IPS-NIHi11 (cell line): Measurements from ENCODE around the gene MYBPHL.
A peak's percentile ranks its signal among the peaks of the same experiment; 100 is the strongest.
"Not testable (repeated sequence)": the region's sequence is repeated elsewhere in the genome, so short reads cannot be mapped to it uniquely, and the experiment has no call there.

Experiments
- DNase-seq: peaks from one replicate; pipeline ENCODE4 v3.0.0; 2012; ENCODE audit warnings: mixed read lengths, low spot score

Gene MYBPHL

DNA sequence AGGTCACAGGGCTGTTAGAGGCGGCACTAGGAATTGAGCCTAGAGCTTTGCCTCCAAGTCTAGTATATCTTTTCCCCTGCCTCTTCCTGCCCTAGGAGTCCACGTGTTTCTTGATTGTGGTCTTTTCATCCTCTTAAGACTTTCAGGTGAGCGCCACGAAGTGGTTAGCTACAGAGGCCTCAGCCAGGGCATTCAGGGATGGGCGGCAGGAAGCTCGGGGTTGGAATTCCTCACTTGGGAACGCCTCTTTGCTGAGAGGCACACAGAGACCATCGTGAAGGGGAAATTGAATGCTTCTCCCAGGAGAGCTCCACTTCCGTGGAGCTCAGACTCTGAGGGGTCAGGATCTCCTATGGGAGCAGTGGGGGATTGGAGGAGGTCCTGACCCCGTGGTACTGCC lies 820 bp downstream of the MYBPHL start:
- not testable (repeated sequence) for DNase-seq

DNA sequence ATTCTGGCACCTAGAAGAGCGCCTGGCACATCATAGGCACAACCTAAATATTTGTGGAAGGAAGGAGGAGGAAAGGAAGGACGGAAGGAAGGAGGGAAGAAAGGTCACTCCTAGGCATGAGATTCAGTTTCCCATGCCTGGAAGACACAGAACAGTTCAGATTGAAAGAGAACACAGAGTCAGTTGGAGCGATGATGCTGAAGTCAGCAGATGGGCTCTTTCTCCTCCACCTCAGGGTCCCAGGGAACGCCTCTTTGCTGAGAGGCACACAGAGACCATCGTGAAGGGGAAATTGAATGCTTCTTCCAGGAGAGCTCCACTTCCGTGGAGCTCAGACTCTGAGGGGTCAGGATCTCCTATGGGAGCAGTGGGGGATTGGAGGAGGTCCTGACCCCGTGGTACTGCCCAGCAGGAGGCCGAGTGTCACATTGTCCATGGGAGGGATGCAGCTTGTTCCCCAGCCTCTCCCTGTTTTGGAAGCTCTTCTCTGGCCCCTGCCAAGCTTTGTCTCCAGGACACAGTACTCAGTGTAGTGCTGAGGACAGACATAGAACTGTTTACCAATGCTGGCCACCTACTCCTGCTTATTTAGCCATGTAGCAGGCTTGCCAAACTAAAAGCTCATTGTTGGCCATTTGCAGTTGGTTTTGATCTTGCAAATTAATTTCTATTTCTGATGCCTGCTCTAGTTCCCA lies 2.4 kb downstream of the MYBPHL start:
- no peak for DNase-seq

DNA sequence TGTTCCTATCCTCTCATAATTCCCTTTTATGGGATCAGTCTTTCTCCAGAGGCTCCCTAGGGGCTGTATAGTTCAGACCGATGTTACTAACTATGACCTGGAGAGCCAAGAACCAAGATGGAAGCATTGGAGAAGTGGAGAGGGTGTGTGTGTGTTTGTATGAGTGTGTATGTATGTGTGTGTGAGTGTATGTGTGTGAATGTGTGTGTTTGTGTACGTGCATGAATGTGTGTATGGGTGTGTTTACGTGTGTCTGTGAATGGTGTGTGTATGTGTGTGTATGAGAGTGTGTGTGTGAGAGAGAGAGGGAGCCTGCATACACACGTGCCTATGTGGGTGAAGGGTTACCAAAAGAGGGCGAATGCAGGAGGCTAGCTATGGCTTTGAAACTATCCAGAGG lies 4.9 kb downstream of the MYBPHL start:
- no peak for DNase-seq

DNA sequence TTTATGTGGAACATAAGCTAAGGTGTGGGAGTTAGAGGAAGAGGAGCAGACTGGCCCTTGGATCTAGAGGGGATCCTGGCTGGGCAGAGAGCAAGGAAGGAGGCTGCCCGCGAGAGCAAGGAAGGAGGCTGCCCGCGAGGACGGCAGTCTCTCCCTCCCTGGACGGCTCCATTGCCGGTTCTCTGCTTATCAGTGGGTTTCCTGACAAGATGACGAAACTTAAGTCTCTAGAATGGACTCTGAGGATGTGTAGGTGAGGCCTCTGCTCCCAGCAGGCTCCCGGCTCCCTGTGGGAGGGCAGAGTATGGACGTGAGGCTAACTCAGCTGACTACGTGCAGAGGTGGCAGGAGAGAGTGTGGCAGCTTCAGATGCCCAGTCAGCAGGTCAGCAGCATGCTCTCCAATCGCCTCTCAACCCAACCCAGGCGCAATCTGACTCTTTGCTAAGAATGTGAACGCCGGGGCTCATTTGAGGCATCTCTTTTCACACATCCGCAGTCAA lies 6.1 kb downstream of the MYBPHL start:
- no peak for DNase-seq

DNA sequence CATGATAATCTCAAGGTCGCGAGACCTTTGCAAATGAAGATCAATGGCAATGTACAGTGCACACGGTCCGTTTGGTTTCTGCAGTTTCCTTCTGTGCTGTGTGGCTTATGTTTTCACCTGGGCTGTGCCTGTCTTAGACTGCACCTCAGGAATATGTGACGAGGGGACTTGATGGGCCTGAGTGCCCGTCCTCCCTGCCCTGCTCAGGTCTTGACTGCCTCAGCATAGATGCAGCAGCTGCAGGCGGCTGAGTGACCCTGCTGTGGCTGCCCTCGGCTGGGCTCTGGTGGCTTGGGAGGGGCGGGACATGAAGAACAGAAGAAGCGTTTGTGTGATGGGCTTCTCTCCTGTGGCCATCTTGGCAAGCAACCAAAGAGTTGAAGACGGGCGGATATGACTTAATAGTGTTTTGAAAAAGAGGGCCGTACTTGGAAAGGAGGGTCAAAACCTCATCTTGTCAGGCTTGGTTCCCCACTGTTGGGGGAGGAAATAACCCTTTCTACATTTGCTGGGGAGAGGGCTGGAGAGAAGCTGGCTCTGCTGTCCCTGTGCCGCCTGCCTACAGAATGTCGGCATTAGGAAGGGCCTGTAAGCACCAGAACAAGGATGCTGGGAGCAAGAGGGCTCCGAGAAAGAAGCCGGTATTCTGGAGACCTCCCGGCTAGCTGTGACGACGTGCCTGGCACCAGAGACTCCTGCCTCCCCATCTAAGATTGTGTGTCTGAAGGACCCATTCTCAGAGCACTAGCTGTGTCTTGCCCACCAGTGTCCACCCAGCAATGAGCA lies 7.1 kb downstream of the MYBPHL start:
- DNase-seq: no peak

DNA sequence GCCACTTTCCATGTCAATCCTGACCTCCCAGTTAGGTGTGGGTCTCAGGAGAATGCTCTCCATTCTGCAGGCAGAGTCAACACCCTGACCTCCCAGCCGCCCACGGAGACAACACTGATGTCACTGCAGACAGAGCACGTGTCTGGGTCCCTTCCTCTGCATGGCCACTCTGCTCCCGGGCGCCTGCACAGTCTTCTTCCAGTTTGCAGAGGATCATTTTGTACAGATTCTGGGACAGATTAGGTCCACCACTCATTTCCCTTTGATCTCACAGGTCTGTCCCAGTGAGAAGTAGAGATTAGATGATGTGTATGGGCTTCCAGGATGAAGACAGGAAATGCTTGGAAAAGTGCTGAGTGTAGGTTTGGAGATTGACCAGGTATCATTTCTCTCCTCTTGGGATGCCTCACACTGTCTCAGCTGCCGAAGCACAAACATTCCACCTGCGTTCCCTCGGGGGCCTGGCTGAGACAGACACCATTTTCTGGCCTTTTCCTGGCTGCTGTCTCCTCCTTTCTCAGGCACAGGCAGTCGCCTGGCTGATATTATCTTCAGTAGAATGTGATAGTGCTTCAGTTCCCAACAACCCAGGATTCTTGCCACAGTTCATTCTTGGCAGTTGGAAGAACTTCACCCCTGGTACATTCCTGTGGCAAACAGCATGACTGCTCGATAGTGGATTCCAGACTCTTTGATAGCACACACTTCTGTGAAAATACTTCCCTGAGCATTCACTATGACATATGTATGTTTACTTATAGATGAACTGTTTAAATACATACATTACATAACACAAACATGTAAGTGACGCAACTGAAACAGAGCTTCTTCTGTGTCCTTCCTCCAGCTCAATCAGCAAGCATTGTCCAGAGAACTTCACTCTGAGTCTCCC lies 7.9 kb downstream of the MYBPHL start:
- no peak for DNase-seq

DNA sequence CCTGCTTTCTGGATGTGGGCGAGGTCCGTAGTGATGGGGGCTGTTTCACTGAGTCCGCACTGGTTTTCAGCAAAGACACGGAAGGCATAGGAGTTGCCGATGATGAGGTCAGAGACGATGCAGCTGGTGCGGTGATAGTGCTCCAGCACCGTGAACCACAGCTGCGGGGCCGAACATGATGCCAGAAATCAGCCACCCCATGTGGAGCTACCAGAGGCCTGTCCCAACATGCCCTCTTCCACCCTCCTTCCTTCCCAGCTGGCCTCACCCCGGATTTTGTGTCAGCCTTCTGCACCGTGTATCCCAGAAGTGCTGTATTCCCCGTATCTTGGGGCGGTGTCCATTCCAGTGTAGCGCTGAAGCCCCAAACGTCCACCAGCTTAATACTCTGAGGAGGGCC lies 10.0 kb downstream of the MYBPHL start:
- DNase-seq: no peak

DNA sequence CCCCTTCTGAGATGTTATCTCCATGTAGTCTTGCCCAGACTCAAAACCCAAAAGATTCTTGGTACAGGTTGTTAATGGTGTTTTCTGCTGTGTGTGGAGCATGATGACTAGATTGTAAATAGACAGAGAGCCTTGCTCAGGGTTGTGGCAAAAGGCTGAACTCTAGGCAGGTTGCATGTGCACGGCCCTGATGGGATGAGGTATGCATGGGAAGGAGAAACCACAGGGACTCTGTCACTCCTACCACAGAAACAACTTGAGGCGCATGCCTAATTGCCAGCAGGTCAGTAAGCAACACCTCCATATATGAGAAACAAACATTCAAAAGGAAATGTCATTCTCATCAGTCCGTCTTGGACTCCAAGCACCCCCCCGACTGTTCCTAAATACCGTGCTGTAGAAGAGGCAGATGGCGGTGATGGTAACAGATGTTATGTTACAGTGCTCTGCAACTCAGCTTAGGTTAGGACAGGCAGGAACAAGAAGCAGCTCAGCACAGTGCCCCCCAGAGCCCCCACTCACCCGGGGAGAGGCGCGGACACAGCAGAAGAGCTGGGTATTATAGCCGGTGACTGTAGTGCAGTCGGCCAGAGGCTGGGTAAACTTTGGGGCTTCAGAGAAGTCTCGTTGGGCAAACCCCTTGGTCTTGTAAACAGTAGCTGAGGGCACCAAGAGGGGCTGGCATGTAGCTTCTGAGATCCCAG lies 10.9 kb downstream of the MYBPHL start:
- DNase-seq: no peak

DNA sequence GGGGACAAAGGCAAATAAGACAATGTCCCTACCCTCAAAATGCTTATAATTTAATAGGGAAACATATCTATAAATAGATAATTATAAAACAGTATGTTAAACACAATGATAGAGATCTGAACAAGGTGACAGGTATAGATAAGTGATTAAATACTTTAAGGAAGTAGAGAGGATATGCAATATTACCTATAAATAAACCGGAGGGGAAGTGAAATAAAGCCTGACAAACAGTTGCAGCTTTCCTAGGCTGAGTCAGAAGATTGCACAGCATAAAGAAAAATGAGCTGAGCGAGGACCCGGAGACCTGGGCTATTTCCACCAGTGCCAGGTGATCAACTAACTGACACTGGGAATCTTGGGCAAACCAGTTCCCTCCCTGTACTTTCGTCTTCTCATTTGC lies 12.3 kb downstream of the MYBPHL start:
- no peak for DNase-seq

DNA sequence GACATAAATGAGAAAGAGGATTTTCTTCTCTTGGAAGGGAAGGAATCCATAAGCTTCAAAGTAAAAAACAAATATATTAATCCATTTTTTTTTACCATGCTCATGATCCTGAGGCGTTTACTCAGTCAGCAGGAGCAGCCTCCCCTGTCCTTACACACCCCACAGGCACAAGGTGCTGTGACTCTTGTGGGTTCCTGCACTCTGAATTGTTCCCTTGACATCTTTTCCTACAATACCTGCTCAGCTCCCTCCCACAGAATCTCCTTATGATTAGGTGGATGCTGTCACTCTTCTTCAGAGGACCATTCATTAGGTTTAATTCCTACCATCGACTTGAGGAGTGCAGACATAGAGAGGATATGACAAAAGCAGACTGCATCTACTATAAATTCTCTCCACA lies 13.8 kb downstream of the MYBPHL start:
- no peak for DNase-seq

DNA sequence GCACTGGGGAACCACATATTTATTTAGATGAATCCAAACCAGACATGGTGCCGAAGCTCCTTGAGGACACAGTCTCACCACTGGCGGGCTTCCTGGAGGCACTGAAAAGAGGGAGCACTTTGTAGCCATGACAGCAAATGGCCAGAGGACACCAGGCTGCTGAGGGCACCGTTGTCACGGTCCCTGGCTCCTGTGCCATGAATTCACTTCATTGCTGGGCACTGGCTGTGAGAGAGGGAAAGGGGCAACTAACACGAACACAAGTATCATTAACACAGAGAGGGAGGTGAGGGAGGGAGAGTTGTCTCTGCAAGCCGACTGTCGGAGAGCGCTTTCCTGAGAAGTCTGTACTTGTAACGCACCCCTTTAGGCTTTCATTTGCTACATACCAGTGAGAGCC lies 14.4 kb downstream of the MYBPHL start:
- DNase-seq: no peak

DNA sequence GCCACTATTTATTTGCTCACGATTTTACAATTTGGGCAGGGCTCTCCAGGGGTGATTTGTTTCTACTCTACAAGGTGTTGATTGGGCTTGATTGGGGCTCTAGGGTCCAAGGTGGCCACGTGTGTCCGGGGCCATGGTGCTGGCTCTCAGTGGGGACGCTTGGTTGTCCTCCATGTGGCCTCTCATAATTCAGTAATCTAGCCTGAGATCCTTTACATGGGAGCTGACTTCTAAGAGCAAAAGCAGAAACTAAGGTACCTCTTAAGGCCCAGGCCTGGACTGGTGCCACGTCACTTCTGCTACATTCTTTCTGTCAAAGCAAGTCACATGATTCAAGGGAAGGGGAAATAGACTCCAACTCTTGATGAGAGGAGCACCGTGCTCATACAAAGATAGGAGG lies 15.8 kb downstream of the MYBPHL start:
- no peak for DNase-seq

DNA sequence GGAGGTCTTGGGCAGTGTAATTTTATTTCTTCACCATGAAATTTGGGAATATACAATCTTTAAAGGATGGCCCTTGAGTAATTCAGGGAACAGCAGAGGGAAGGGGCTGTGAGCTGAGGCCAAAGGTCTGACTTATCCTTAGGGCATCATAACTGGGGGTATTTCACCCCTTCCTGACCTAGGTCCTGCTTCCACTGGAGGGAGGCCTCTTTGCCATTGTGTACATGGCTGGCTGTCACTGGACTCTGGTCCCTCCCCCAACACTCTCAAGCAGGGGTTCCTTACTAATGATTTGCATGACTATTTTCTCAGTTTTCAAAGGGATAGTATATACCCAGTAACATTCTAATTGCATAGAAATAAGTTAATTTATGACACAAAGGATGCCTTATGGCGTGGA lies 16.7 kb downstream of the MYBPHL start:
- no peak for DNase-seq

DNA sequence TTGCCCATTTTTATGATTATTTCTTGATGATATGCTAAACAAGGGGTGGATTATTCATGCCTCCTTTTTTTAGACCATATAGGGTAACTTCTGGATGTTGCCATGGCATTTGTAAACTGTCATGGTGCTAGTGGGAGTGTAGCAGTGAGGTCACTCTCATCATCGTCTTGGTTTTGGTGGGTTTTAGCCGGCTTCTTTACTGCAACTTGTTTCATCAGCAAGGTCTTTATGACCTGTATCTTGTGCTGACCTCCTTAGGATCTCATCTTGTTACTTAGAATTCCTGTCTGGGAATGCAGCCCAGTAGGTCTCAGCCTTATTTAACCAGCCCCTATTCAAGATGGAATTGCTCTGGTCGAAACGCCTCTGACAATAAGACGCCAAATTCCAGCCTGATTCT lies 20.0 kb downstream of the MYBPHL start:
- DNase-seq: not testable (repeated sequence)

DNA sequence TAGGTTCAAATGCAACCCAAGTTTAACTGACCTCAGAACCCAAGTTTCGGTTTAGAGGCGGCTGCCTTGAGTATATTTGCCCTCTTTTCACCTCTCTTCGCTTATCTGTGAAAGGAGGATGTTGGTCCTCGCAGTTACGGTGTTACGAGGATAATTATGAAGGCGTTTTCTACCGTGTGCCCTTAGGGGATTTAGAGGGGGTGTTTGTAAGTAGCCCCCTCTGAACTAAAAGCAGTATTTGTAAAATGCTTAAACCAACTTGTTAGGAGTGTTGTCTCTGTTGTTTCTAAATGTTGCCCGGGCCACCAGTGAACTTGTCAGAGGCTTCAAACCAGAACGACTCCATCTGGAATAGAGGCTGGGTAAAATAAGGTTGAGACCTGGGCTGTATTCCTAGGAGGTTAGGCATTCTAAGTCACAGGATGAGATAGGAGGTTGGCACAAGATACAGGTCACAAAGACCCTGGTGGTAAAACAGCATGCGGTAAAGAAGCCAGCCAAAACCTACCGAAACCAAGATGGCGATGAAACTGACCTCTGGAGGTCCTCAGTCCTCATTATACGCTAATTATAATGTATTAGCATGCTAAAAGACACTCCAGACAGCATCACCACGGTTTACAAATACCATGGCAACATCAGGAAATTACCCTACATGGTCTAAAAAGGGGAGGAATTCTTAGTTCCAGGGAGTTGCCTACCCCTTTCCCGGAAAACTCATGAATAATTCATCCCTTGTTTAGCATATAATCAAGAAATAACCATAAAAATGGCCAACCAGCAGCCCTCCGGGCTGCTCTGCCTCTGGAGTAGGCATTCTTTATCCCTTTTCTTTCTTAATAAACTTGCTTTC lies 22.8 kb downstream of the MYBPHL start:
- DNase-seq: no peak

DNA sequence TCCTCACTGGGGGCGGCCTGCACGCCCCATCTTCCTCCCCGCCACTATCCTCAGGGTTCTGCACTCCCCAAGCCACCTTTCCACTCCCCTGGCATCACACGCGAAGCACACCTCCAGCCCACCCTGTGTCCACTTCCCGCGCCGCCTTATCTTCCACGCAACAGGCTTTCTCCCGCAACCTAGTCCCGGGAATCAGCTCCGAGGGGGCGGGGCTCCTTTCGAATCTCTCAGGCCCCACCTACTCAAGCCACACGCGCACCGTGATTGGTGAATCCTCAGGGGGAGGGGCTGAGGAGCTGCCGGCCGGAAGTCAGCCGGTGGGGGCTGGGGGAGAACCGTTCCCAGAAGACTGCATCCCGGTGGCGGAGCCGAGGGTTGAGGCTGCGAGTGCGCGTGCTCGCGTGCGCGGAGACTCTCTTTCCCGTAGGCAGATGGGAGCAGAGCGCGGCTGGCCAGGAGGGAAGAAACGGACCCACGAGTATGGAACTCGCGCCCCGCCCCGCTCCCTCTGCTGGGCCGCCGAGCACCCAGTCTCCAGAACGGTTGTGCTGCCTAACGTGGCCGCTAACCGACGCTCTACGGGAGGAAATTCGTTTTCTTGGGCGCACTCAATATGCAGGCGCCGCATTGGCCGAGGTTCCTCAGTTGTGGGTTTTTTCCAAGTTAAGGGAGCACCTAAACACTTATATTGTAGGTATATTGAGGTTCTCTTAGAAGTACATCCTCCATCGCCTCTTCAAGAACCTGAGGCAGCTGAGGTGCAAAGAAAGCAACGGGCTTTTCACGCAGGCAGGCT lies 23.7 kb downstream of the MYBPHL start, which contains the start of gene PSRC1:
Gene PSRC1, minus strand, starts transcription at position 194 of the 796 bp plus-strand sequence.
- peak; percentile 98 for DNase-seq

DNA sequence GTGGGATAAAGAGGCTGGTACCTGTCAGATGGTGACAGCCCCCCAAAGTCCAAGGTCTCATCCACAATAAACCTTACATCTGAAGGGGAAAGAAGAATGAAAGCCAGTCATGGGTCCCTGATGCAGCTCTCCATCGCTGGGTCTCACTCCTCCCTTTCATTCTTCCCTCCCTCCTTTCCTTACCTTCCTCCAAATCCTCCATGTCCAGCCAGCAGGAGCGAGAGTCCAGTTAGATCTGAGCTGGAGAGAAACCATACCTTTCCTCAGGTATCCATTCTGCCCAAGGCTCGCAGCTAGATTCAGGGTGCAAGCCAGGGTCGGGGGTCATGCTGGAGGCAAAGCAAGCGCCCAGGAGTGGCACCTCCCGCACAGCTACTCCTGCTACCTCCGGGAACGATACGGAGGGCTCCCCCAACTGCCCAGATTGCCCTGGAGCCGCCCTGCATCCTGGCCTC lies 24.3 kb downstream of the MYBPHL start:
- peak; percentile 76 for DNase-seq

DNA sequence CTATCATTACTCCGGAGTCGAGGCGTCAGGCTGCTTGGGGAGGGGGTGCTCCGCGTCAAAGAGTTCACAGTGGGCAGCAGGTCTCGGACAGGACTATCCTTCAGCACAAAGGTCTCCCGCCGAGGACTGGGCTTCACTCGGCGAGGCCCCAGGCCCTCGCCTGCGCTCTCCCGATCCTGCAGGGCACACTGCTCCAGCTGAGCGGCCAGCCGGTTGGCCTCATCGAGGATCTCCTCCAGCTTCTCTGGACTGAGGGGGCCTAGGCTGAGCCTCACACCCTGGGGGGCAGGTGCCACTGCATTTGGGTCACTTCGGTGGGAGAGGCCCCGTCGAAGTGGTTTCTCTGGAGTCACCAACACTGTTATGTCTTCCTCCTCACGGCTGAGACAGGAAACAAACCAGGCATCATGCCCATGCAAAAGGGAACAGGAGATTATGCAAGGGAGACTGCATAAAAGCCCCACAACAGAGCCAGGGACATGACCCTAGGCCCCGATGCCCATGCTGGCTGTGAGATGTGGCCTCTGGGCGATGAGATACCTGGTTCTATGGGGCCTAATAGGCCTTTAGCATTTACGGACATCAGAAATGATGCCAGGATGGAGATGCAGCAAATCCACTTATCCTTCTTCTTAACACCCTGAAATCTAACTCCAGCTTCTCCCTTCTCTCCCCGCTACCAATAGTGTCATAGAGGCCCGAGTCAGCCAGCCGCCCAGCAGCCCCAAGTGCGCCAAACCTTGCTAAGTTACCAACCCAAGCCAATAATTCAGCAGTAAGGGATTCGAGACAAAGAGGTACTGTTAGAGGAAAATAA lies 24.9 kb downstream of the MYBPHL start:
- no peak for DNase-seq

DNA sequence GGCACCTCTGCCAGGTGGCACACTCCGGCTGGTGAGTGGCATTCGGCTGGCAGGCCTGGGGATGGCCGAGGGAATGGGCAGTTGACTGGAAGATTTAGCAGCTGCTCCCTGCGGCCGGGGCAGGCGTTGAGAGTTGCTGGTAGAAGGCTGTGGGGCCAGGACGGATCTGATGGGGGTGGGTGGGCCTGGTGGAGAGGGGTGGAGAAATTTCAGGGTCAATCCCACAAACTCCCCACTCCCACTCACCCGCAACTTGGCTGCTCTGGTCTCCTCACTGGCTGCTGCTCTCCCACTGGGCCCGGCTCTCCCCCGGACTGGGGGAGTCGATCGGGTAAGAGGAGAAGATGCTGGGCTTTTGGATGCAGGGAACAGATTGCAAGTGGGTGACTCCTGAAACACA lies 25.9 kb downstream of the MYBPHL start:
- no peak for DNase-seq
